HEK293 (cell line): ENCODE data around the gene ACCSL.
A peak's percentile ranks its signal among the peaks of the same experiment; 100 is the strongest.

Experiments
- CTCF ChIA-PET: fragments of 350-600 bp; formaldehyde crosslinking; extraction: SDS; loops from one replicate; lab custom pipeline; 2021; ENCODE audit warnings: antibody characterized with exemption; lab: Yijun Ruan, JAX
- POLR2A ChIA-PET: fragments of 300-600 bp; formaldehyde crosslinking; extraction: SDS; loops from one replicate; lab custom pipeline; 2020; ENCODE audit warnings: antibody characterized with exemption, inconsistent platforms; lab: Yijun Ruan, JAX
- H3K27ac ChIP-seq: fragments of 200-500 bp; sonication (Bioruptor generic); 2 replicates; pipeline ENCODE4 v1.5.1; 2014; ENCODE audit warnings: low read depth, low read length, control low read depth, inconsistent platforms; ENCODE audit errors: extremely low read depth
- H3K36me3 ChIP-seq, 2 experiments: fragments of 200-500 bp in 1 of 2; sonication (Bioruptor generic) in 1 of 2; 1 replicate in 1 of 2; 2 replicates in 1 of 2; pipeline ENCODE4 v1.5.1; 2014 to 2017; ENCODE audit warnings: inconsistent platforms in 2 of 2, low read length in 2 of 2; ENCODE audit not compliant: control insufficient read depth in 2 of 2, insufficient read depth in 1 of 2
- H3K4me1 ChIP-seq: fragments of 200-500 bp; sonication (Bioruptor generic); 2 replicates; pipeline ENCODE4 v1.5.1; 2014; ENCODE audit warnings: mild to moderate bottlenecking, low read length, inconsistent platforms; ENCODE audit not compliant: control insufficient read depth, insufficient read depth
- H3K4me3 ChIP-seq: 2 replicates; pipeline ENCODE4 v1.5.1; 2011; ENCODE audit warnings: low read depth, mild to moderate bottlenecking, control low read depth, low read length, moderate library complexity
- H3K9me3 ChIP-seq: fragments of 200-500 bp; sonication (Bioruptor generic); 2 replicates; pipeline ENCODE4 v1.5.1; 2014; ENCODE audit warnings: low read depth, low read length, inconsistent platforms; ENCODE audit not compliant: control insufficient read depth, insufficient read depth
- KLF1 ChIP-seq: fragments of 450-650 bp; formaldehyde crosslinking; IDR thresholded peaks from 2 replicates; pipeline ENCODE4 v1.5.1; 2016; ENCODE audit warnings: missing biosample characterization, missing genetic modification characterization
- WT1 ChIP-seq: fragments of 450-650 bp; formaldehyde crosslinking; IDR thresholded peaks from 2 replicates; pipeline ENCODE4 v1.5.1; 2016; ENCODE audit warnings: missing biosample characterization, missing genetic modification characterization
- ZBTB1 ChIP-seq: fragments of 450-650 bp; formaldehyde crosslinking; IDR thresholded peaks from 2 replicates; pipeline ENCODE4 v1.5.1; 2016; ENCODE audit warnings: missing biosample characterization, missing genetic modification characterization
- ZNF114 ChIP-seq: fragments of 450-650 bp; formaldehyde crosslinking; IDR thresholded peaks from 2 replicates; pipeline ENCODE4 v1.5.0; 2017; ENCODE audit warnings: missing biosample characterization, missing genetic modification characterization
- ZNF121 ChIP-seq: fragments of 450-650 bp; formaldehyde crosslinking; IDR thresholded peaks from 2 replicates; pipeline ENCODE4 v1.5.1; 2016; ENCODE audit warnings: missing biosample characterization, missing genetic modification characterization
- ZNF292 ChIP-seq: fragments of 450-650 bp; formaldehyde crosslinking; IDR thresholded peaks from 2 replicates; pipeline ENCODE4 v1.5.1; 2016; ENCODE audit warnings: low read depth, missing biosample characterization, missing genetic modification characterization, borderline replicate concordance
- ZNF350 ChIP-seq: fragments of 450-650 bp; formaldehyde crosslinking; IDR thresholded peaks from 2 replicates; pipeline ENCODE4 v1.5.0; 2017; ENCODE audit warnings: missing biosample characterization, mild to moderate bottlenecking, missing genetic modification characterization
- ZNF354C ChIP-seq: fragments of 450-650 bp; formaldehyde crosslinking; IDR thresholded peaks from 2 replicates; pipeline ENCODE4 v1.5.1; 2016; ENCODE audit warnings: missing biosample characterization, missing genetic modification characterization, low read depth, borderline replicate concordance
- ZNF549 ChIP-seq: fragments of 450-650 bp; IDR thresholded peaks from 2 replicates; pipeline ENCODE4 v1.5.1; 2018; ENCODE audit warnings: missing biosample characterization, missing genetic modification characterization, mild to moderate bottlenecking, inconsistent platforms, moderate library complexity
- ZNF555 ChIP-seq: fragments of 450-650 bp; formaldehyde crosslinking; conservative IDR thresholded peaks from 2 replicates; pipeline ENCODE4 v1.5.1; 2017; ENCODE audit warnings: missing biosample characterization, mild to moderate bottlenecking, missing genetic modification characterization, inconsistent platforms
- ZNF560 ChIP-seq: fragments of 450-650 bp; formaldehyde crosslinking; IDR thresholded peaks from 2 replicates; pipeline ENCODE4 v1.5.1; 2017; ENCODE audit warnings: missing biosample characterization, missing genetic modification characterization, borderline replicate concordance
- ZNF585B ChIP-seq: fragments of 450-650 bp; formaldehyde crosslinking; IDR thresholded peaks from 2 replicates; pipeline ENCODE4 v1.5.1; 2016; ENCODE audit warnings: missing biosample characterization, missing genetic modification characterization
- ZNF654 ChIP-seq: fragments of 450-650 bp; formaldehyde crosslinking; IDR thresholded peaks from 2 replicates; pipeline ENCODE4 v1.5.1; 2016; ENCODE audit warnings: low read depth, missing biosample characterization, missing genetic modification characterization
- ZNF664 ChIP-seq: fragments of 450-650 bp; formaldehyde crosslinking; IDR thresholded peaks from 2 replicates; pipeline ENCODE4 v1.5.1; 2016; ENCODE audit warnings: missing biosample characterization, missing genetic modification characterization
- ZNF830 ChIP-seq: fragments of 450-650 bp; IDR thresholded peaks from 2 replicates; pipeline ENCODE4 v1.5.0; 2018; ENCODE audit warnings: missing biosample characterization, missing genetic modification characterization, low read depth, mild to moderate bottlenecking, moderate library complexity
- TF ChIP-seq, protein P1 (sequence below): fragments of 450-650 bp; formaldehyde crosslinking; conservative IDR thresholded peaks from 2 replicates; pipeline ENCODE4 v1.5.1; 2016; ENCODE audit warnings: low read depth, missing biosample characterization, missing genetic modification characterization
- TF ChIP-seq, protein P2 (sequence below): fragments of 450-650 bp; formaldehyde crosslinking; IDR thresholded peaks from 2 replicates; pipeline ENCODE4 v1.5.1; 2016; ENCODE audit warnings: missing biosample characterization, missing genetic modification characterization, low read depth
- TF ChIP-seq, protein P3 (sequence below): fragments of 450-650 bp; formaldehyde crosslinking; IDR thresholded peaks from 2 replicates; pipeline ENCODE4 v1.5.1; 2016; ENCODE audit warnings: missing biosample characterization, missing genetic modification characterization, low read depth
- TF ChIP-seq, protein P4 (sequence below): fragments of 450-650 bp; formaldehyde crosslinking; IDR thresholded peaks from 2 replicates; pipeline ENCODE4 v1.5.1; 2017; ENCODE audit warnings: missing biosample characterization, missing genetic modification characterization
- TF ChIP-seq, protein P5 (sequence below): fragments of 450-650 bp; formaldehyde crosslinking; IDR thresholded peaks from 2 replicates; pipeline ENCODE4 v1.5.1; 2016; ENCODE audit warnings: missing biosample characterization, missing genetic modification characterization

The ACCSL gene

DNA sequence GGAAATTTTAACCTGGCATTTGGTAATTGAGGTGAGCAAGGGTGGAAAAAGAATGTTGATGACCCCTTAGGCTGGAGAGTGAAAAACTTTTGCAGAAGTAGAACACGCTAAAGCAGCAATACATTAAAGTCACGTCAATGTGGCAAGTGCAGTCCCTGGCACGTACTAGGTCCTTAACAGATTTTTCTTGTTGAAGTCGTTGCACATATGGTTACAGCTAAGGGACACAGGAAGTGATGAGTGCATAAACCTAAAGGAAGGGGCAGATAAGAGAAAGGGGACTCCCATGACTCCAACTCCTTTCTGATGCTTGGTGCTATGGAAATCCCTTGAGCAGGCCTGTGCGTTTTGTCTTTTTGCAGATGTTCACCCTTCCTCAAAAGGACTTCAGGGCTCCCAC, 19.5 kb downstream of the ACCSL start:
- no peaks in the 10 kb centered on the region for H3K36me3 ChIP-seq
- no peak overlapping the region for H3K27ac ChIP-seq
- TF ChIP-seq ZNF560 (tag by site-specific recombination) = no peak
- no peak for TF ChIP-seq ZNF292 (tag by site-specific recombination)
- TF ChIP-seq, protein P1, sequence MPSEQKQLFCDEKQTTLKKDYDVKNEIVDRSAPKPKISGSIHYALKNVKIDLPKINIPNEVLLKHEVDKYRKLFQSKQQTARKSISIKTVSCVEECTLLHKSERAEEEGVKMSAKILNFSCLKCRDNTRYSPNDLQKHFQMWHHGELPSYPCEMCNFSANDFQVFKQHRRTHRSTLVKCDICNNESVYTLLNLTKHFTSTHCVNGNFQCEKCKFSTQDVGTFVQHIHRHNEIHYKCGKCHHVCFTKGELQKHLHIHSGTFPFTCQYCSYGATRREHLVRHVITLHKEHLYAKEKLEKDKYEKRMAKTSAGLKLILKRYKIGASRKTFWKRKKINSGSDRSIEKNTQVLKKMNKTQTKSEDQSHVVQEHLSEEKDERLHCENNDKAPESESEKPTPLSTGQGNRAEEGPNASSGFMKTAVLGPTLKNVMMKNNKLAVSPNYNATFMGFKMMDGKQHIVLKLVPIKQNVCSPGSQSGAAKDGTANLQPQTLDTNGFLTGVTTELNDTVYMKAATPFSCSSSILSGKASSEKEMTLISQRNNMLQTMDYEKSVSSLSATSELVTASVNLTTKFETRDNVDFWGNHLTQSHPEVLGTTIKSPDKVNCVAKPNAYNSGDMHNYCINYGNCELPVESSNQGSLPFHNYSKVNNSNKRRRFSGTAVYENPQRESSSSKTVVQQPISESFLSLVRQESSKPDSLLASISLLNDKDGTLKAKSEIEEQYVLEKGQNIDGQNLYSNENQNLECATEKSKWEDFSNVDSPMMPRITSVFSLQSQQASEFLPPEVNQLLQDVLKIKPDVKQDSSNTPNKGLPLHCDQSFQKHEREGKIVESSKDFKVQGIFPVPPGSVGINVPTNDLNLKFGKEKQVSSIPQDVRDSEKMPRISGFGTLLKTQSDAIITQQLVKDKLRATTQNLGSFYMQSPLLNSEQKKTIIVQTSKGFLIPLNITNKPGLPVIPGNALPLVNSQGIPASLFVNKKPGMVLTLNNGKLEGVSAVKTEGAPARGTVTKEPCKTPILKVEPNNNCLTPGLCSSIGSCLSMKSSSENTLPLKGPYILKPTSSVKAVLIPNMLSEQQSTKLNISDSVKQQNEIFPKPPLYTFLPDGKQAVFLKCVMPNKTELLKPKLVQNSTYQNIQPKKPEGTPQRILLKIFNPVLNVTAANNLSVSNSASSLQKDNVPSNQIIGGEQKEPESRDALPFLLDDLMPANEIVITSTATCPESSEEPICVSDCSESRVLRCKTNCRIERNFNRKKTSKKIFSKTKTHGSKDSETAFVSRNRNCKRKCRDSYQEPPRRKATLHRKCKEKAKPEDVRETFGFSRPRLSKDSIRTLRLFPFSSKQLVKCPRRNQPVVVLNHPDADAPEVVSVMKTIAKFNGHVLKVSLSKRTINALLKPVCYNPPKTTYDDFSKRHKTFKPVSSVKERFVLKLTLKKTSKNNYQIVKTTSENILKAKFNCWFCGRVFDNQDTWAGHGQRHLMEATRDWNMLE (tag by site-specific recombination) = no peak
- TF ChIP-seq, protein P2, sequence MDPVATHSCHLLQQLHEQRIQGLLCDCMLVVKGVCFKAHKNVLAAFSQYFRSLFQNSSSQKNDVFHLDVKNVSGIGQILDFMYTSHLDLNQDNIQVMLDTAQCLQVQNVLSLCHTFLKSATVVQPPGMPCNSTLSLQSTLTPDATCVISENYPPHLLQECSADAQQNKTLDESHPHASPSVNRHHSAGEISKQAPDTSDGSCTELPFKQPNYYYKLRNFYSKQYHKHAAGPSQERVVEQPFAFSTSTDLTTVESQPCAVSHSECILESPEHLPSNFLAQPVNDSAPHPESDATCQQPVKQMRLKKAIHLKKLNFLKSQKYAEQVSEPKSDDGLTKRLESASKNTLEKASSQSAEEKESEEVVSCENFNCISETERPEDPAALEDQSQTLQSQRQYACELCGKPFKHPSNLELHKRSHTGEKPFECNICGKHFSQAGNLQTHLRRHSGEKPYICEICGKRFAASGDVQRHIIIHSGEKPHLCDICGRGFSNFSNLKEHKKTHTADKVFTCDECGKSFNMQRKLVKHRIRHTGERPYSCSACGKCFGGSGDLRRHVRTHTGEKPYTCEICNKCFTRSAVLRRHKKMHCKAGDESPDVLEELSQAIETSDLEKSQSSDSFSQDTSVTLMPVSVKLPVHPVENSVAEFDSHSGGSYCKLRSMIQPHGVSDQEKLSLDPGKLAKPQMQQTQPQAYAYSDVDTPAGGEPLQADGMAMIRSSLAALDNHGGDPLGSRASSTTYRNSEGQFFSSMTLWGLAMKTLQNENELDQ = no peak
- no peak for TF ChIP-seq ZNF549 (tag by site-specific recombination)
- no peak for TF ChIP-seq ZNF830 (tag by site-specific recombination)
- no peak for TF ChIP-seq ZNF664
- POLR2A ChIA-PET = no interaction called here
- no peaks in the 10 kb centered on the region for H3K9me3 ChIP-seq
- H3K4me3 ChIP-seq = no peak overlapping the region
- H3K4me1 ChIP-seq = no peaks in the 10 kb centered on the region
- CTCF ChIA-PET = interaction anchor here (0.6 kb wide), 1 partner anchor 113 kb away, joined by 3 read pairs; no protein-coding TSS in a partner anchor

DNA sequence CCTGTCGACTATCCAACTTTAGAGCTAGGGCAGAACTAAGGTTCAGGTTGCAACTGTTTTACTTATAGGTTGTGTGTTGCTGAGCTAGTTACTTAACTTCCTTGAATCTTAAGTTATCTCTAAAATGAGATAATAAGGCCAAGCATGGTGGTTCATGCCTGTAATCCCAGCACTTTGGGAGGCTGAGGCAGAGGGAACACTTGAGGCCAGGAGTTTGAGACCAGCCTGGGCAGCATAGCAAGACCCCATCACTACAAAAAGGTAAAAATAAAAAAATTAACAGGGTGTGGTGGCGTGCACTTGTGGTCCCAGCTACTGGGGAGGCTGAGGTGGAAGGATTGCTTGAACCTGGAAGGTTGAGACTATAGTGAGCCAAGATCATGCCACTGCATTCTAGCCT, 20.4 kb downstream of the ACCSL start:
- CTCF ChIA-PET = interaction anchor here (0.6 to 0.8 kb wide), 2 partner anchors 30 to 559 kb away, joined by 3 to 4 read pairs; no protein-coding TSS in a partner anchor
- TF ChIP-seq ZNF121 (tag by site-specific recombination) = peak; percentile 82
- TF ChIP-seq, protein P3, sequence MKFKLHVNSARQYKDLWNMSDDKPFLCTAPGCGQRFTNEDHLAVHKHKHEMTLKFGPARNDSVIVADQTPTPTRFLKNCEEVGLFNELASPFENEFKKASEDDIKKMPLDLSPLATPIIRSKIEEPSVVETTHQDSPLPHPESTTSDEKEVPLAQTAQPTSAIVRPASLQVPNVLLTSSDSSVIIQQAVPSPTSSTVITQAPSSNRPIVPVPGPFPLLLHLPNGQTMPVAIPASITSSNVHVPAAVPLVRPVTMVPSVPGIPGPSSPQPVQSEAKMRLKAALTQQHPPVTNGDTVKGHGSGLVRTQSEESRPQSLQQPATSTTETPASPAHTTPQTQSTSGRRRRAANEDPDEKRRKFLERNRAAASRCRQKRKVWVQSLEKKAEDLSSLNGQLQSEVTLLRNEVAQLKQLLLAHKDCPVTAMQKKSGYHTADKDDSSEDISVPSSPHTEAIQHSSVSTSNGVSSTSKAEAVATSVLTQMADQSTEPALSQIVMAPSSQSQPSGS (tag by site-specific recombination) = no peak

DNA sequence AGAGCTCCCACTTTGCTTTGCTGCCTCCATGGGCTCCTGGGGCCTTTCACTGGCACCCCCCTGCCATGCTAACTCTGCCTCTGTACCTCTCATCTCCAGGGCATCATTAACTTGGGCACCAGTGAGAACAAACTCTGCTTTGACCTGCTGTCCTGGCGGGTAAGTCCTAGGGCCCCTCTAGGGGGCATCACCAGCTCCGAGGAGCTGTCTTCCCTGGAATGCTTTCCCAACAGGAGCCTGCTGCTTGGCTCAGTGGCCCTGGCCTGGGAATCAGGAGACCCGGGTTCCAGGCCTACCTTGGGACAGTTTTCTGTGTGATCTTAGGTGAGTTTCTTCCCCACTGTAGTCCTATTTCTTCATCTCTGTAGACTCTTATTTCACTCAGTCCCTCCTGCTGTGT, 23.4 kb downstream of the ACCSL start:
- ChIA-PET CTCF (interaction anchor here (0.6 to 1.4 kb wide), 5 partner anchors 18 to 433 kb away, joined by 3 to 4 read pairs (median 3); no protein-coding TSS in a partner anchor), POLR2A (no interaction called here)
- H3K36me3 ChIP-seq = peaks cover 0 to 3% of the 10 kb centered on the region in 2 experiments; a peak in 1 of 3 replicates
- no peak overlapping the region for H3K4me3 ChIP-seq
- no peak overlapping the region for H3K27ac ChIP-seq
- H3K4me1 ChIP-seq = no peaks in the 10 kb centered on the region
- H3K9me3 ChIP-seq = no peaks in the 10 kb centered on the region
- TF ChIP-seq ZNF555 (tag by site-specific recombination) = no peak
- TF ChIP-seq, protein P4, sequence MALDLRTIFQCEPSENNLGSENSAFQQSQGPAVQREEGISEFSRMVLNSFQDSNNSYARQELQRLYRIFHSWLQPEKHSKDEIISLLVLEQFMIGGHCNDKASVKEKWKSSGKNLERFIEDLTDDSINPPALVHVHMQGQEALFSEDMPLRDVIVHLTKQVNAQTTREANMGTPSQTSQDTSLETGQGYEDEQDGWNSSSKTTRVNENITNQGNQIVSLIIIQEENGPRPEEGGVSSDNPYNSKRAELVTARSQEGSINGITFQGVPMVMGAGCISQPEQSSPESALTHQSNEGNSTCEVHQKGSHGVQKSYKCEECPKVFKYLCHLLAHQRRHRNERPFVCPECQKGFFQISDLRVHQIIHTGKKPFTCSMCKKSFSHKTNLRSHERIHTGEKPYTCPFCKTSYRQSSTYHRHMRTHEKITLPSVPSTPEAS (tag by site-specific recombination) = no peak
- no peak for TF ChIP-seq ZBTB1 (tag by site-specific recombination)
- no peak for TF ChIP-seq WT1 (tag by site-specific recombination)
- TF ChIP-seq ZNF654 (tag by site-specific recombination) = no peak
- TF ChIP-seq, protein P5, sequence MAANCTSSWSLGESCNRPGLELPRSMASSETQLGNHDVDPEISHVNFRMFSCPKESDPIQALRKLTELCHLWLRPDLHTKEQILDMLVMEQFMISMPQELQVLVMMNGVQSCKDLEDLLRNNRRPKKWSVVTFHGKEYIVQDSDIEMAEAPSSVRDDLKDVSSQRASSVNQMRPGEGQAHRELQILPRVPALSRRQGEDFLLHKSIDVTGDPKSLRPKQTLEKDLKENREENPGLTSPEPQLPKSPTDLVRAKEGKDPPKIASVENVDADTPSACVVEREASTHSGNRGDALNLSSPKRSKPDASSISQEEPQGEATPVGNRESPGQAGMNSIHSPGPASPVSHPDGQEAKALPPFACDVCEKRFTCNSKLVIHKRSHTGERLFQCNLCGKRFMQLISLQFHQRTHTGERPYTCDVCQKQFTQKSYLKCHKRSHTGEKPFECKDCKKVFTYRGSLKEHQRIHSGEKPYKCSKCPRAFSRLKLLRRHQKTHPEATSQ (tag by site-specific recombination) = no peak
- no peak for TF ChIP-seq ZNF585B (tag by site-specific recombination)
- TF ChIP-seq ZNF354C (tag by site-specific recombination) = no peak
- no peak for TF ChIP-seq ZNF350
- no peak for TF ChIP-seq KLF1
- TF ChIP-seq ZNF114 (tag by site-specific recombination) = no peak

More for the DNA sequence above, 20.4 kb downstream of the ACCSL start:
- no peak overlapping the region for H3K27ac ChIP-seq
- H3K4me1 ChIP-seq = no peaks in the 10 kb centered on the region
- H3K9me3 ChIP-seq = no peaks in the 10 kb centered on the region
- POLR2A ChIA-PET = no interaction called here
- no peak overlapping the region for H3K4me3 ChIP-seq
- no peaks in the 10 kb centered on the region for H3K36me3 ChIP-seq
